Stimulated activated CD8-positive, alpha-beta memory T cell treated with anti-CD3 and anti-CD28 coated beads, Interleukin-12 subunit alpha, Interleukin-12 subunit beta, amount 100 ng/mL, for 4 hours (primary cell): Measurements from ENCODE around the gene ATP6AP2.
A peak's percentile ranks its signal among the peaks of the same experiment; 100 is the strongest.

Source experiments
- DNase-seq: peaks from one replicate; pipeline ENCODE4 v3.0.0-alpha.2; 2020; ENCODE audit warnings: low read depth

ATP6AP2 gene

GRCh38 chrX:40644176-40644575 is 63.4 kb downstream of the ATP6AP2 start:
- no peak for DNase-seq

- peak; percentile 25 for DNase-seq
These were observed 64.1 kb downstream of the ATP6AP2 start for GRCh38 chrX:40644821-40645358.

DNA sequence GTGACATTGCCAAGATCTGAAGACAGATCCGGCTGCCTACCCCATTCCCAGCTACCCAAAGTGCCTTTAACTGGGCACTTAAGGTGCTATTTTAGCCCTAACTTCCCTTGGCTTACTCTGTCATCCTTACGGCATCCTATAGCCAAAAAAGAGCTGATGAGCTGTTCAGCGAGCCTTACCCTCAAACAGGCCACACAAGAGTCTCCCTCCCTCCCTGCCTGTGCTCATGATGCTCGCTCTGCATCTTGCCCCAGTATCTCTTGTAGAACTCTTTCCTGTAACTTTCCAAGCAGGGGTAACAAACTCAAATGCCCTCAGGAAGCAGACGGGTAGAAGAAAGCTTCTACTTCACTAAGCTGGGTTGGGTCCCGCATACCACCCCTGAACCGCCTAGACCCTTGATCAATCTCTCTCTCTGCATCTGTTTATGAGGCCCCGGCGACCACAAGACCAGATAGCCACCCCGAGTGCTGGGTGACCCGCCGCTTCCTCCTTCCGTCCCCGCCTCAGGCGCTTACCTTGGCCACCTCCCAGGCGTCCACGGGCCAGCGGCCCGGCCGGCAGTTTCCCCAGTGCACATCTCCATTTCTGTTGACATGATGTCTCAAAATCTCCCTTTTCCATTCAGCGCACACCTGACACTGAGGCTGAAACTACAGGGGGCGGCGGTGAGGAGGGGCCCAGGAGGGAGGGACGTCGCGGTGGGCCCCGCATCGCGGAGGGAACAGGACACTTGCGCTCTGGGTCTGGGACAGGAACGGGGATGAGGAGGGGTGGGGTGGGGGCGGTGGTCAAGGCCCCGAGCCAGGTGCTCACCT is 65.9 kb downstream of the ATP6AP2 start:
- DNase-seq, result peak; percentile 15

DNA sequence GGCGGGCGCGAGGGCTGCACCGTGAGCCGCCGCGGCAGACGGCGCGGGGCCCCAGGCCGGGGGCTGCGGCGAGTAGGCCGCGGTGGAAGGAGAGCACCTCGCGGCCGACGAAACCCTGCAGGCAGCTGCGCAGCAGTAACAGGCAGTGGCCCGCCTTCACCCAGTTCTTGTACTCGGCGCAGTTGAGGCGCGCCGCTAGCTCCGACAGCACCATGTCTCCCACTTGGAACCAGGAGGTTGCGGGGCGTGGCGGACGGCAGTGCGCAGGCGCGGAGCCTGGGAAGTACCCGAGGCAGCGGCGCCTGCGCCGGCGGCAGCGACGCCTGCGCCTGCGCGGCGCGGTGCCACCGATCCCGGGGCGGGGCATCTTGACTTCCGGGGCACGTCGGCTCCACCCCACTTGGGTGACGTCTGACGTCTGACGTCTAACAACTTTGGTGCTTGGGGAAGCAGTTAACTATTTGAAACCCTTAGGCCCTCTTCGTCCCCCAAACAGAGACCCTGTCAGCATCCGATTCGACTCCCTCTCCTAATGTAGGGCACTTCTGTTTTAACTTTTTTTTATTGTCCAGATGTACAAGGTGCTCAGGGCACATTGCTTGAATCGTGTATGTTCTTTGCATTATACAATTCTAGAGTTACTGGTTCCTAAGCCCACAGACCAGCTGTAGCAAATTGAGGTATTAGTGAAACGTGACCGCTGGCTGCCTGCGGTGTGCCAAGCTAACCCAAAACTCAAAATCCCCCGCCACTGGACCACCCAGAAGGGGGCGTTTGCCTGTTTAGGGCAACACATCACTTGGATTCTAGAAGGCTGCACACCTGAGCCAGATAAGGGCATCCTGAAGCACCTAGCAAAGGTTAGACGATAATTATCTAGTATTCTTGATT is 66.8 kb downstream of the ATP6AP2 start, which contains the start of gene CXorf38:
Gene CXorf38 (minus strand): TSS at position 255 of the 891 bp plus-strand sequence. CDS start 41 bp downstream, at position 214.
- DNase-seq, result peak; percentile 95

DNA sequence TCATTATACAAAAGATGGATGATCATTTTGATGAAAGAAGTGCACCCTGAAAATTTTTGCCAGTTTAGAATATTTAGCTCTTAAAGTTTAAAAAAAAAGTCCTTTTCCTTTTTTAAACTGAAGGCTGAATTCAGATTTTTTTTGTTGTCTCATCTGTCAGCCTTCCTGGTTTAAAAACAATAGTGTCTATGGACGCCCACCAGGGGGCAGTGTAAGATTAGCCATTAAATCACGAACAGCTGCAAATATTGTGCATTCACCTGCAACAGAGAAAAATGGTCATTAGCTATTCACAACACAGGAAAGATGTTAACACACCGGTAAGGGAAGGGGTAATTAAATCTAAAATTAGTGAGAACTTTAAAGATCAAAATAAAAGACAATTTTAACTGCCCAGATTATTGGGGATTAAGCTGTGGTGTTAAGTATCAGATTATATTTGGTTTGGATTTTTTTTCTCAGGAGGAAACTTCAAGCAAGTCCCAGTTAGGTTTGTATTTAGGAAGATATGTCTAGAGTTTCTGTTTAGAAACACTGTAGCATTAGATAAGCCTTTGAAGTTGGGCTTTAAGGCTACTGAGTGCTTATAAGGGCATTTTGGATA is 71.0 kb downstream of the ATP6AP2 start:
- DNase-seq, result peak; percentile 38

DNA sequence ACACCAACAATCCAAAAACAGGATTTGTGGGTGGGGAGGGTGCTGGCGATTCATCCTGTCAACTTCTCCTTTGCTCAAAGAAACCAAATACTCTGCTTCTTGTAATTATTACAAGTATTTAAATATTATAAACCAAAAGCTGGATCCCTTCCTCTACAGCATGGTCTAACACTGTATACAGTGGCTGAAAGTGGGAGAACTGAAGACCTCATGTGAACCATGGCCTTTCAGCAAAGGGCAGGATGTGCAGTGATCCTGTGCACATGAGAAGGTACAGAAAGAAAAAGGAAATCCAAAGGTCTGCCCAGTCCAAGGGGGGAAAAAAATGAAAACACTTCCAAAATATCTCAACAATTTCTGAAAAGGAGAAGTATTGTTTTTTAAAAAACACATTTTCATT is 71.9 kb downstream of the ATP6AP2 start:
- DNase-seq, result no peak

DNA sequence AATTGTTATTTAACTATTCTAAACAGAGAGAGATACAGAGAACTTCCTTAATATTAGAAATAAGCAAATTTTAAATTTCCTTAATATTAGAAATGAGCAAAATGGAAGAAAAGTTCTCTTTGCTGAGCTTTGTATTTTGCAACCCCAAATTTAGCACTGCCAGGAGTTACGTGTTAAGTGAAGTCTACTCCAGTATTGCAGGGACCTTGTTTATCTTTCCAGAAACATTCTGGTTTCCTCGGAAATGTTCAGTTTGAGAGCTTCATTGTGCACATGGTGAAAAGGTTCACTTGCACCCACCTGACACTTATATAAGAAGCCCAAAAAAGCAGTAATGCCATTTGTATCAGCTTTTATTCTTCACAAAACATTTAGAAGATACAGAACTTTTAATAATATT is 72.8 kb downstream of the ATP6AP2 start:
- DNase-seq, result no peak
